ENCODE data around the gene TFF1.

- TF ChIP-seq EZH2 (IDR thresholded peaks at IDR 0.05) (no peak), POLR2AphosphoS5 (IDR thresholded peaks at IDR 0.05; ENCODE audit: borderline replicate concordance, low read depth, low read length) (no peak)
Measured at GRCh38 chr21:42383331-42383730, 17.0 kb upstream of the TFF1 start.
